DMS 273 (cell line): Measurements from ENCODE around the gene NELL2.
"Not testable (repeated sequence)": the region's sequence is repeated elsewhere in the genome, so short reads cannot be mapped to it uniquely, and the experiment has no call there.

Source experiments
- DNase-seq: peaks from one replicate; lab custom pipeline; 2025; ENCODE audit not compliant: unreplicated experiment; lab: John Stamatoyannopoulos, UW

NELL2 gene

GRCh38 chr12:44779766-44780165 is 96.3 kb downstream of the NELL2 start:
- no peak for DNase-seq

- no peak for DNase-seq
These were observed 97.3 kb downstream of the NELL2 start for GRCh38 chr12:44778863-44779262.

GRCh38 chr12:44777044-44777443 is 99.1 kb downstream of the NELL2 start:
- DNase-seq, result no peak

- DNase-seq, result no peak
These were observed 100.2 kb downstream of the NELL2 start for GRCh38 chr12:44775901-44776300.

GRCh38 chr12:44774815-44775411 is 101.2 kb downstream of the NELL2 start:
- DNase-seq, result peak; percentile 44

GRCh38 chr12:44771485-44772021 is 104.6 kb downstream of the NELL2 start:
- no peak for DNase-seq

- DNase-seq, result no peak
These were observed 110.3 kb downstream of the NELL2 start for GRCh38 chr12:44765796-44766195.

- DNase-seq, result no peak
These were observed 113.1 kb downstream of the NELL2 start for GRCh38 chr12:44763021-44763420.

- DNase-seq, result no peak
These were observed 116.8 kb downstream of the NELL2 start for GRCh38 chr12:44759289-44759688.

GRCh38 chr12:44750468-44750867 is 125.6 kb downstream of the NELL2 start:
- DNase-seq, result no peak

GRCh38 chr12:44749566-44749965 is 126.5 kb downstream of the NELL2 start:
- DNase-seq, result no peak

GRCh38 chr12:44748950-44749468 is 127.1 kb downstream of the NELL2 start:
- DNase-seq, result peak; percentile 41

GRCh38 chr12:44741292-44741980 is 134.7 kb downstream of the NELL2 start:
- DNase-seq, result not testable (repeated sequence)

GRCh38 chr12:44738051-44738450 is 138.1 kb downstream of the NELL2 start:
- no peak for DNase-seq

- DNase-seq, result no peak
These were observed 147.5 kb downstream of the NELL2 start for GRCh38 chr12:44728566-44728965.

GRCh38 chr12:44720265-44720664 is 155.8 kb downstream of the NELL2 start:
- DNase-seq, result no peak

- DNase-seq, result no peak
These were observed 158.5 kb downstream of the NELL2 start for GRCh38 chr12:44717612-44718011.

GRCh38 chr12:44716711-44717110 is 159.4 kb downstream of the NELL2 start:
- peak; percentile 9 for DNase-seq

- DNase-seq, result no peak
These were observed 164.4 kb downstream of the NELL2 start for GRCh38 chr12:44711736-44712135.

GRCh38 chr12:44709166-44709565 is 166.9 kb downstream of the NELL2 start:
- no peak for DNase-seq

- DNase-seq, result no peak
These were observed 167.9 kb downstream of the NELL2 start for GRCh38 chr12:44708218-44708617.

- DNase-seq, result no peak
These were observed 172.8 kb downstream of the NELL2 start for GRCh38 chr12:44703182-44703910.
